ENCODE results near the gene TDRD7.

DNA sequence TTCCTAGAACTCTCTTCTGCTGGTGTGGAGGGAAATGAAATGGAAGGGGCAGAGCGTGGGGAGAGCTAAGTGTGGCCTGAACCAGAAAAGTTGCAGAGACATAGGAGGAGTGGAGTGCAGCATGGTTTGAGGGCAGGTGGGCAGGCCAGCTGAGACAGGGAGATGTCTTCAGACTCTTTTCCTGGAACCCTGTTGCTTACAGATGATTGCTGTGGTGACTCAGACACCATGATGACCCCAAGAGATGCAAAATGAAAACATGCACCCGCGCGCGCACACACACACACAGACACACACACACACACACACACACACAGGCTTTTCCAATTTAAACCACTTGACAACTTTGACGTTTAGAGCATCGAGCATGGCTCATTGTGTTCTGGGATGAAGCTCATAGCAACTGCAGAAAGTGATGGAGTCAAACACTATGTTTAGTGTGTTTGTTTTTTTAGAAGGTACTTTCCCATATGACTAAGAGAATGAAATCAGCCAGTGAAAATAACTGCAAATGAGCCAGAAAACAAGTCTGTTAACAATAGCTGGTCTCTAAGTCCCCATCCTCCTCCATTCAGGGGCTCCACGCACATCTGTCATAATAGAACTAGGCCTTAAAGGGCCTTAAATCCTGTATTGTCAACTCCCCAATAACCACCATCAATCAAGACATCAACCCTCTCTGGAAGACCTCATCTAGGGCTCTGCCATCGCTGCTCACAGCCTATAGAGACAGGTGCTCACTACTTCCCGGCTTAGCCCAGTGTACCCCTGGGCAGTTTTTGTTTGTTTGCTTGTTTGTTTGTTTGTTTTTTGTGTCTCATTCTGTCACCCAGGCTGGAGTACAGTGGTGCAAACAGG is 99.1 kb downstream of the TDRD7 start:
- no peak for TF ChIP-seq POLR2AphosphoS5 (IDR thresholded peaks at IDR 0.05; ENCODE audit: low read depth, low read length)
- TF ChIP-seq ZNF562 (CRISPR knock-in tag; IDR thresholded peaks at IDR 0.05; ENCODE audit: borderline replicate concordance) = no peak

Data from HepG2 (cell line).